Smooth muscle cell (in vitro differentiated cells): ENCODE data around the gene GZMM. TPM values are rescaled to one million over a fixed set of nuclear protein-coding genes. Genes with fewer than 3 reads are reported as not detected.
A peak's percentile ranks its signal among the peaks of the same experiment; 100 is the strongest.

Source experiments
- DNase-seq: peaks from one replicate; lab custom pipeline; 2025; ENCODE audit not compliant: unreplicated experiment; lab: John Stamatoyannopoulos, UW
- H2AFZ ChIP-seq: fragments of 200-600 bp; sonication (generic); 2 replicates; pipeline ENCODE4 v1.6.0; 2016; ENCODE audit warnings: antibody characterized with exemption, low read depth, mild to moderate bottlenecking
- H3F3A ChIP-seq: fragments of 200-600 bp; sonication (generic); 2 replicates; pipeline ENCODE4 v1.6.0; 2017; ENCODE audit warnings: antibody characterized with exemption, low read depth
- H3K27ac ChIP-seq: fragments of 200-600 bp; sonication (generic); 2 replicates; pipeline ENCODE4 v1.5.1; 2016; ENCODE audit warnings: low read depth, mild to moderate bottlenecking
- H3K27me3 ChIP-seq: fragments of 200-600 bp; sonication (generic); 2 replicates; pipeline ENCODE4 v1.6.1; 2016; ENCODE audit warnings: low read depth, mild to moderate bottlenecking
- H3K36me3 ChIP-seq: fragments of 200-600 bp; sonication (generic); 2 replicates; pipeline ENCODE4 v1.5.1; 2016; ENCODE audit warnings: low read depth
- H3K4me1 ChIP-seq: fragments of 200-600 bp; sonication (generic); 2 replicates; pipeline ENCODE4 v1.5.1; 2016; ENCODE audit warnings: low read depth
- H3K4me2 ChIP-seq: fragments of 200-600 bp; sonication (generic); 2 replicates; pipeline ENCODE4 v1.6.0; 2016; ENCODE audit warnings: mild to moderate bottlenecking
- H3K4me3 ChIP-seq: fragments of 200-600 bp; sonication (generic); 2 replicates; pipeline ENCODE4 v1.5.1; 2016; ENCODE audit warnings: mild to moderate bottlenecking
- H3K79me2 ChIP-seq: fragments of 200-600 bp; sonication (generic); 2 replicates; pipeline ENCODE4 v1.6.0; 2016; ENCODE audit warnings: low read depth, mild to moderate bottlenecking
- H3K9ac ChIP-seq: fragments of 200-600 bp; sonication (generic); 2 replicates; pipeline ENCODE4 v1.6.0; 2016; ENCODE audit warnings: low read depth
- H3K9me3 ChIP-seq: fragments of 200-600 bp; sonication (generic); replicated peaks from 2 replicates; pipeline ENCODE4 v1.5.1; 2016; ENCODE audit warnings: low read depth
- H4K20me1 ChIP-seq: fragments of 200-600 bp; sonication (generic); 2 replicates; pipeline ENCODE4 v1.6.0; 2016; ENCODE audit warnings: low read depth
- WGBS: methylation state at CpG from one replicate; pipeline ENCODE4 v1.1.7; 2016; ENCODE audit warnings: low lambda C conversion rate; 5-methylcytosine and 5-hydroxymethylcytosine counted together
- polyA plus RNA-seq: library from polyadenylated mRNA; unstranded; fragments of >200 nt; fragmentation: Nextera tagmentation; extraction: Ambion mirVana; gene quantifications from 2 replicates; pipeline ENCODE4 v1.2.1, GENCODE V29; 2016
- total RNA-seq: library from RNA; depleted of rRNA; stranded (reverse); fragments of >200 nt; gene quantifications from 2 replicates; pipeline ENCODE4 v1.2.3, GENCODE V29; 2014
- TF ChIP-seq, protein P1 (sequence below): fragments of 200-600 bp; sonication (generic); IDR thresholded peaks from 2 replicates; pipeline ENCODE4 v1.5.1; 2017; ENCODE audit warnings: borderline replicate concordance, mild to moderate bottlenecking, antibody characterized with exemption; ENCODE audit not compliant: insufficient read depth, poor library complexity, severe bottlenecking

The GZMM gene
- total and polyA plus RNA-seq, 2 experiments from 2014 or later, result 0.23 TPM; not detected in 1

DNA sequence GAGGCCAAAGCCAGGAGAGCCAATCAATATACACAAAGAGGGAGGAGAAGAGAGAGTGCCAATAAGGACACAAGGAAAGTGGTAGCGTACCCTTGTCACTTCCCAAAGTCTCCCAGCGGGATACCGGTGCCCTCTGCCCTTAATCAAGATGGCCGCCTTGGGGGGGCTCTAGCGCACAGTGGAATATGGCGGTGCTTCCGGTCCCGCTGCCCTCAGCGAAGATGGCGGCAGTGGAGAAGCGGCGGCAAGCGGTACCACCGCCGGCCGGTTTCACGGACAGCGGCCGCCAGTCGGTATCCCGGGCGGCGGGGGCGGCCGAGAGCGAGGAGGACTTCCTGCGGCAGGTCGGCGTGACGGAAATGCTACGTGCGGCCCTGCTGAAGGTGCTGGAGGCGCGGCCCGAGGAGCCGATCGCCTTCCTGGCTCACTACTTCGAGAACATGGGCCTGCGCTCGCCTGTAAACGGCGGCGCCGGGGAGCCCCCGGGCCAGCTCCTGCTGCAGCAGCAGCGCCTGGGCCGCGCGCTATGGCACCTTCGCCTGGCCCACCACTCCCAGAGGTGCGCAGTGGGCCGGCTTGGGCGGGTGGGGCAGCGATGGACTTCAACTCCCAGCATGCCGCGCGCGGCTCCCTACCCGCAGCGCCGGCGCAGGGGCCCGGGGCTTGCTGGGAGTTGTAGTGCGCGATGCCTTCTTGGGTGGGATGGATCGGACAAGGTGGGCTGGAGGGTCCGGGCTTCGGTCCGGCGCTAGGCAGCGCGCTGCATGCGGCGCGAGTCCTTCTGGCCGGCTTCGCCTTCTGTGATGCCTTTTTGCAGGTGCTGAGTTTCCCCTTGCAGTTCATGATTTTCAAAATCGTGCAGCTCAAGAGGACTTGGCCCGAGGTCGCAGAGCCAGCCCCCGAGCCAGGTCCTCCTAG, 36.3 kb upstream of the GZMM start, which contains the start of gene TPGS1:
Gene TPGS1, plus strand, starts transcription at position 212 of the 918 bp plus-strand sequence. Its CDS starts 10 bp downstream, at position 222.
- Histone ChIP-seq H3K4me2 (peak within 1 kb of the TSS; percentile 100), H4K20me1 (no peaks in the 10 kb centered on the region), H3K9ac (peak within 1 kb of the TSS; percentile 91), H3K27ac (peak within 1 kb of the TSS; percentile 87), H3K4me3 (peak within 1 kb of the TSS; percentile 97), H3K27me3 (no peaks in the 10 kb centered on the region), H3K36me3 (no peaks in the 10 kb centered on the region), H3F3A (peaks cover 5% of the 10 kb centered on the region), H3K4me1 (peaks cover 19% of the 10 kb centered on the region), H2AFZ (peak within 1 kb of the TSS; percentile 97), H3K9me3 (no peaks in the 10 kb centered on the region), H3K79me2 (peaks cover 16% of the 10 kb centered on the region)
- 3% methylated on average over 65 of the region's 81 CpGs for WGBS
- DNase-seq, result peak; percentile 96
- TF ChIP-seq, protein P1, sequence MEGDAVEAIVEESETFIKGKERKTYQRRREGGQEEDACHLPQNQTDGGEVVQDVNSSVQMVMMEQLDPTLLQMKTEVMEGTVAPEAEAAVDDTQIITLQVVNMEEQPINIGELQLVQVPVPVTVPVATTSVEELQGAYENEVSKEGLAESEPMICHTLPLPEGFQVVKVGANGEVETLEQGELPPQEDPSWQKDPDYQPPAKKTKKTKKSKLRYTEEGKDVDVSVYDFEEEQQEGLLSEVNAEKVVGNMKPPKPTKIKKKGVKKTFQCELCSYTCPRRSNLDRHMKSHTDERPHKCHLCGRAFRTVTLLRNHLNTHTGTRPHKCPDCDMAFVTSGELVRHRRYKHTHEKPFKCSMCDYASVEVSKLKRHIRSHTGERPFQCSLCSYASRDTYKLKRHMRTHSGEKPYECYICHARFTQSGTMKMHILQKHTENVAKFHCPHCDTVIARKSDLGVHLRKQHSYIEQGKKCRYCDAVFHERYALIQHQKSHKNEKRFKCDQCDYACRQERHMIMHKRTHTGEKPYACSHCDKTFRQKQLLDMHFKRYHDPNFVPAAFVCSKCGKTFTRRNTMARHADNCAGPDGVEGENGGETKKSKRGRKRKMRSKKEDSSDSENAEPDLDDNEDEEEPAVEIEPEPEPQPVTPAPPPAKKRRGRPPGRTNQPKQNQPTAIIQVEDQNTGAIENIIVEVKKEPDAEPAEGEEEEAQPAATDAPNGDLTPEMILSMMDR, result no peak

DNA sequence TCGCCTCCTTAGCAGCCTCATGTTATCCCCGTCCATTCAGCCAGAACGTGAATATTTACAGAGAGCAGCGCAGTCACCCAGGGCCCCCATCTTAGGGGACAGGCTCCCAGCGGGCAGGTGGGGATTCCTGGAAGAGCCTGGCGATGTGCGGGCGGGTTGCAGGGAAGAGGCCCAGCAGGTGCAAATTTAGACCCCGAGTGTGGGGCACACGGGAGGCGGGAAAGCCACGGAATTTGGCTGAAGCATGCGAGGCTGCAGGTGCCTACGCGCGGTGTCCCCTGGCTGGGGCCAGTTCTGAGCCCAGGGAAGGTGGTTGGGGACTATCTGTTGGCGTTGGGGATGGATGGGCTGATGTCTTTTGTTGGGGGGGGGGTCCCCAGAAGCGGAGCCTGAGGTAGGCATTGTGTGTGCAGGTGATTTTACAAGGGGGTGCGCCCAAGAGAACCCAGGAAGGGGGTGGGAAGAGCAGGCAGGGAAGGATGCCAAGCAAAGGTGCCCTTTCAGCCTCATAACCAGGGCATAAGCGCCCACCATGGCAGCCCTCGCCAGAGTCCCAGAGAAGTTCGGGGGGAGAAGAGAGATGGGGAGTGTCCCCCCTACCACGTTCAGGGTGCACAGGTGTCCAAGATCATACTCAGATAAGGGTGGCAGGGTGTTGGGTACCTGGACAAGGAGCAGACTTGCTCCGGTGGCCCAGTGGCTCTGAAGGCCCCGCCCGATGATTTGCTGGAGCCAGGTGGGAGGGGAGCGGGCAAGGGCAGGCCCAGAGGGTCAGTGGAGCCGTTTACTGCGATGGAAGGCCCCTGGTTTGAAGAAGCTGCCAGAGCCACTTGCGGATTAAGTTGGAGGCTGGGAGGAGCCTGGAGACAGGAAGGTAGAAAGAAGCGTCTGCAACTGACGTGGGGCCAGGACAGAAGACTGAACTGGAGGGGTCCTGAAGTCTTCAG, 35.4 kb upstream of the GZMM start:
- Histone ChIP-seq H2AFZ (no peak overlapping the region), H3K4me1 (peaks cover 19% of the 10 kb centered on the region), H3K27ac (no peak overlapping the region), H3K79me2 (peaks cover 16% of the 10 kb centered on the region), H3K9me3 (no peaks in the 10 kb centered on the region), H3K4me3 (peak overlapping the region; percentile 97), H3K4me2 (peak overlapping the region; percentile 100), H3K9ac (peak overlapping the region; percentile 91), H3K36me3 (no peaks in the 10 kb centered on the region), H4K20me1 (no peaks in the 10 kb centered on the region), H3K27me3 (no peaks in the 10 kb centered on the region), H3F3A (peaks cover 5% of the 10 kb centered on the region)
- WGBS, result 70% methylated on average over 31 of the region's 32 CpGs
- no peak for DNase-seq
- TF ChIP-seq, protein P1, result no peak

DNA sequence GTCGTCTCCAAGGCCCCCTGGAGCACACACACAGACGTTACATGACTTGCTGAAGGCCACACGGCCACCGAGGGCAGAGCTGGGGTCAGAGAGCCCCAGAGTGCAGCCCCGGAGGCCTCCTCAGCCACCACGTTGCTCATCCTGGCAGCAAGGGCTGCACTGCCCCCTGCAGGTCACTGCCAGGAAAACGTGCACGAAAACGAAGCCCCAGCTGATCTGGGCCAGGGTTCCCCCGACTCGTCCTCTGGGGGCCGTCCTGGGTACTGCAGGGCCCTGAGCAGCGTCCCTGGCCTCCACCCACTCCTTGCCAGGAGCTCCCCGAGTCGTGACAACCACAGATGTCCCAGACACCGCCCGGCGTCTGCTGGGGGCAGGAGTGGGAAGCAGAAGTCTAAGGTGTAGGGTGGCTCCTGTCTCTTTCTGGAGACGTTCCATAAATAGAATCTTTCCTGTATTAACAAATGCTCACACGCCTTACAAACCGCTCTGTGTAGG, 33.2 kb upstream of the GZMM start:
- peak; percentile 82 for DNase-seq
- TF ChIP-seq, protein P1, result peak; percentile 99

More for the DNA sequence above, 33.2 kb upstream of the GZMM start:
- peak overlapping the region; percentile 96 for H3K27ac ChIP-seq
- H3K9ac ChIP-seq, result peak overlapping the region; percentile 88
- no peaks in the 10 kb centered on the region for H3K36me3 ChIP-seq
- H3K9me3 ChIP-seq, result no peaks in the 10 kb centered on the region
- H3K4me2 ChIP-seq, result peak overlapping the region; percentile 87
- no peaks in the 10 kb centered on the region for H3K27me3 ChIP-seq
- H3F3A ChIP-seq, result peaks cover 5% of the 10 kb centered on the region
- 5% methylated on average over 21 of the region's 21 CpGs for WGBS
- H3K4me1 ChIP-seq, result peaks cover 19% of the 10 kb centered on the region
- H4K20me1 ChIP-seq, result no peaks in the 10 kb centered on the region
- peaks cover 16% of the 10 kb centered on the region for H3K79me2 ChIP-seq
- H3K4me3 ChIP-seq, result peak overlapping the region; percentile 21
- H2AFZ ChIP-seq, result no peak overlapping the region
